Mucosa of descending colon (tissue), 3 donors: ENCODE data around the gene CFHR5. TPM values are rescaled to one million over a fixed set of nuclear protein-coding genes. Genes with fewer than 3 reads are reported as not detected.
A peak's percentile ranks its signal among the peaks of the same experiment; 100 is the strongest.
"Not testable (repeated sequence)": the region's sequence is repeated elsewhere in the genome, so short reads cannot be mapped to it uniquely, and the experiment has no call there.

Source experiments
- ATAC-seq: fragments of 200-7000 bp; cut with Tn5 transposase; one replicate; pipeline ENCODE4 v1.9.1; 2020; ENCODE audit warnings: mild to moderate bottlenecking, moderate library complexity
- DNase-seq, 3 donors: peaks; one replicate each; pipeline ENCODE4 v3.0.0-alpha.2; 2020
- H3K36me3 ChIP-seq: fragments of 200-600 bp; one replicate; pipeline ENCODE4 v1.8.0; 2021; ENCODE audit warnings: low read depth, mild to moderate bottlenecking
- H3K4me1 ChIP-seq: fragments of 200-600 bp; one replicate; pipeline ENCODE4 v1.8.0; 2021; ENCODE audit warnings: low read depth, mild to moderate bottlenecking
- H3K4me3 ChIP-seq: fragments of 200-600 bp; one replicate; pipeline ENCODE4 v1.8.0; 2021; ENCODE audit warnings: mild to moderate bottlenecking
- H3K9me3 ChIP-seq: fragments of 200-600 bp; one replicate; pipeline ENCODE4 v1.8.0; 2021; ENCODE audit warnings: mild to moderate bottlenecking
- CTCF ChIP-seq: fragments of 200-600 bp; IDR thresholded peaks from one replicate; pipeline ENCODE4 v1.8.0; 2022; ENCODE audit warnings: antibody characterized with exemption, mild to moderate bottlenecking
- intact Hi-C, 2 donors: fragments of 100-400 bp; cut with DNase I in 1 of 2; cut with micrococcal nuclease in 1 of 2; formaldehyde crosslinking; loops; one replicate each; pipeline versions ENCODE4 v1.11.0 to v1.11.1; 2022; cut with DNase I, micrococcal nuclease
- long read RNA-seq, 2 donors: library from polyadenylated mRNA; unstranded; transcript quantifications; one replicate each; pipeline ENCODE4 v2.0.0, GENCODE V29; 2019 to 2021
- total RNA-seq, 3 donors: library from RNA; stranded (reverse); fragmentation: NEBNext Ultra II Directional in 2 of 3; extraction: Animal tissue kit (Norgen Biotek cat#: 25700) in 2 of 3; gene quantifications; one replicate each; pipeline versions ENCODE4 v1.2.1 to v1.2.4, GENCODE V29; 2021 to 2023
- donor health status: DM: no; HTN: no; CAD: no; lungs with moderate emphysema.
- donor health status: DM: no; HTN: no; CAD: no.
- donor health status: DM: no; HTN: yes; CAD: no.

The CFHR5 gene
- total RNA-seq = not detected
- long read RNA-seq, donor 1 = 0 reads
- long read RNA-seq, donor 2 = 0 reads

GRCh38 chr1:196977278-196977677 is at the start of gene CFHR5:
Gene CFHR5, plus strand, starts transcription at chr1:196977556. Its CDS starts 109 bp downstream, at chr1:196977665.
- ATAC-seq (no peak), DNase-seq (no peak)
- no peaks in the 10 kb centered on the region for H3K9me3 ChIP-seq
- H3K4me3 ChIP-seq = no peak within 1 kb of the TSS
- H3K4me1 ChIP-seq = no peaks in the 10 kb centered on the region
- no peak for TF ChIP-seq CTCF
- no peaks in the 10 kb centered on the region for H3K36me3 ChIP-seq
- intact Hi-C loops = no loop called here

GRCh38 chr1:196932853-196933252 is 44.5 kb upstream of the CFHR5 start:
- H3K36me3 ChIP-seq, ATAC-seq, H3K4me3 ChIP-seq, DNase-seq, H3K9me3 ChIP-seq, H3K4me1 ChIP-seq, intact Hi-C loops: not testable (repeated sequence)

- intact Hi-C loops = no loop called here
- ATAC-seq = no peak
Observed at GRCh38 chr1:196933531-196934189, 43.7 kb upstream of the CFHR5 start.

GRCh38 chr1:196941474-196941873 is 35.9 kb upstream of the CFHR5 start:
- H3K4me1 ChIP-seq, ATAC-seq, H3K36me3 ChIP-seq, H3K9me3 ChIP-seq, H3K4me3 ChIP-seq, intact Hi-C loops, DNase-seq: not testable (repeated sequence)

More at GRCh38 chr1:196933531-196934189, 43.7 kb upstream of the CFHR5 start:
- no peak for TF ChIP-seq CTCF
- H3K4me3 ChIP-seq = no peak overlapping the region
- peak in 1 of 3 donors; percentile 45 for DNase-seq
- H3K9me3 ChIP-seq = no peaks in the 10 kb centered on the region
- H3K4me1 ChIP-seq = no peaks in the 10 kb centered on the region
- H3K36me3 ChIP-seq = no peaks in the 10 kb centered on the region

- DNase-seq, H3K4me3 ChIP-seq, H3K4me1 ChIP-seq, H3K9me3 ChIP-seq, H3K36me3 ChIP-seq, intact Hi-C loops, ATAC-seq: not testable (repeated sequence)
Observed at GRCh38 chr1:196943568-196943967, 33.8 kb upstream of the CFHR5 start, which contains the start of gene CFHR2. Gene CFHR2, plus strand, starts transcription at chr1:196943738. Its CDS starts 143 bp downstream, at chr1:196943881.

GRCh38 chr1:196951711-196952394 is 25.5 kb upstream of the CFHR5 start:
- intact Hi-C loops = no loop called here
- TF ChIP-seq CTCF = no peak
- no peak overlapping the region for H3K4me3 ChIP-seq
- H3K9me3 ChIP-seq = no peaks in the 10 kb centered on the region
- no peaks in the 10 kb centered on the region for H3K4me1 ChIP-seq
- ATAC-seq (no peak), DNase-seq (no peak)
- H3K36me3 ChIP-seq = no peaks in the 10 kb centered on the region

- intact Hi-C loops = no loop called here
- TF ChIP-seq CTCF = no peak
- Histone ChIP-seq H3K9me3 (no peaks in the 10 kb centered on the region), H3K4me1 (no peaks in the 10 kb centered on the region), H3K4me3 (no peak overlapping the region), H3K36me3 (no peaks in the 10 kb centered on the region)
- DNase-seq (no peak), ATAC-seq (no peak)
Observed at GRCh38 chr1:196954778-196955177, 22.6 kb upstream of the CFHR5 start.
